Neutrophil (primary cell): ENCODE measurements around the gene RNMT.
"Not testable (repeated sequence)": the region's sequence is repeated elsewhere in the genome, so short reads cannot be mapped to it uniquely, and the experiment has no call there.

Source experiments
- H3K27ac ChIP-seq: fragments of 200-600 bp; sonication (generic); 2 replicates; pipeline ENCODE4 v1.5.1; 2016; ENCODE audit warnings: mild to moderate bottlenecking, moderate library complexity
- H3K27me3 ChIP-seq: fragments of 200-600 bp; sonication (generic); 2 replicates; pipeline ENCODE4 v1.6.0; 2016; ENCODE audit warnings: mild to moderate bottlenecking
- H3K36me3 ChIP-seq: fragments of 200-600 bp; sonication (generic); 2 replicates; pipeline ENCODE4 v1.5.1; 2017
- H3K4me1 ChIP-seq, 2 experiments: fragments of 200-600 bp in 1 of 2; sonication (generic) in 1 of 2; 1 replicate in 1 of 2; 2 replicates in 1 of 2; pipeline versions ENCODE4 v1.5.1 to v1.6.1; 2013 to 2016; ENCODE audit warnings: low read depth in 1 of 2, low read length in 1 of 2, mild to moderate bottlenecking in 1 of 2, moderate library complexity in 1 of 2; ENCODE audit not compliant: control insufficient read depth in 1 of 2, insufficient read depth in 1 of 2
- H3K4me3 ChIP-seq, 2 experiments: fragments of 200-600 bp in 1 of 2; sonication (generic) in 1 of 2; 1 replicate in 1 of 2; 2 replicates in 1 of 2; pipeline ENCODE4 v1.5.1; 2013 to 2016; ENCODE audit warnings: low read depth in 1 of 2, low read length in 1 of 2, mild to moderate bottlenecking in 1 of 2, moderate library complexity in 1 of 2
- H3K9me3 ChIP-seq: fragments of 200-600 bp; sonication (generic); 2 replicates; pipeline ENCODE4 v1.5.1; 2016
- TF ChIP-seq, protein P1 (sequence below): fragments of 200-600 bp; sonication (generic); IDR thresholded peaks from 2 replicates; pipeline ENCODE4 v1.5.1; 2016; ENCODE audit warnings: antibody characterized with exemption

RNMT gene

DNA sequence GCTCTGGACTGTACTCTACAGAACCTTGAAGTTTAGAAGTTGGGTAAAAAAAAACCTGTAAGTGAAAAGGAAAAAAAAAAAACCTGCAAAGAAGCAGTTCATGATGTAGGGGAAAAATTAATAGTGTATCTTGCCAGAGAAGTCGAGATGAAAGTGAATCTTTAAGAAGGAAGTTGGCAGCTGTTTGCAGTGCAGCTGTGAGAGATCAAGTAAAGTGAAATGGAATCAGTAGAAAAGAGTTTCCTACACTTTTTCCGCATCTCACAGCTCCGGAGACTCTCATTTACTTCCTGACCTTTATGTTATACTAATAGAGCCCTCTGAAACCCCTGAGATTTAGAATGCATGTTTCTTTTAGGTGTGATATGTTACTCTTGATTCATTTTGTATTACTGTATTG, 19.2 kb downstream of the RNMT start:
- Histone ChIP-seq H3K36me3 (peaks cover 77% of the 10 kb centered on the region), H3K4me3 (no peak overlapping the region), H3K27ac (no peak overlapping the region), H3K27me3 (no peaks in the 10 kb centered on the region), H3K4me1 (no peaks in the 10 kb centered on the region), H3K9me3 (no peaks in the 10 kb centered on the region)
- TF ChIP-seq, protein P1, sequence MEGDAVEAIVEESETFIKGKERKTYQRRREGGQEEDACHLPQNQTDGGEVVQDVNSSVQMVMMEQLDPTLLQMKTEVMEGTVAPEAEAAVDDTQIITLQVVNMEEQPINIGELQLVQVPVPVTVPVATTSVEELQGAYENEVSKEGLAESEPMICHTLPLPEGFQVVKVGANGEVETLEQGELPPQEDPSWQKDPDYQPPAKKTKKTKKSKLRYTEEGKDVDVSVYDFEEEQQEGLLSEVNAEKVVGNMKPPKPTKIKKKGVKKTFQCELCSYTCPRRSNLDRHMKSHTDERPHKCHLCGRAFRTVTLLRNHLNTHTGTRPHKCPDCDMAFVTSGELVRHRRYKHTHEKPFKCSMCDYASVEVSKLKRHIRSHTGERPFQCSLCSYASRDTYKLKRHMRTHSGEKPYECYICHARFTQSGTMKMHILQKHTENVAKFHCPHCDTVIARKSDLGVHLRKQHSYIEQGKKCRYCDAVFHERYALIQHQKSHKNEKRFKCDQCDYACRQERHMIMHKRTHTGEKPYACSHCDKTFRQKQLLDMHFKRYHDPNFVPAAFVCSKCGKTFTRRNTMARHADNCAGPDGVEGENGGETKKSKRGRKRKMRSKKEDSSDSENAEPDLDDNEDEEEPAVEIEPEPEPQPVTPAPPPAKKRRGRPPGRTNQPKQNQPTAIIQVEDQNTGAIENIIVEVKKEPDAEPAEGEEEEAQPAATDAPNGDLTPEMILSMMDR: no peak

DNA sequence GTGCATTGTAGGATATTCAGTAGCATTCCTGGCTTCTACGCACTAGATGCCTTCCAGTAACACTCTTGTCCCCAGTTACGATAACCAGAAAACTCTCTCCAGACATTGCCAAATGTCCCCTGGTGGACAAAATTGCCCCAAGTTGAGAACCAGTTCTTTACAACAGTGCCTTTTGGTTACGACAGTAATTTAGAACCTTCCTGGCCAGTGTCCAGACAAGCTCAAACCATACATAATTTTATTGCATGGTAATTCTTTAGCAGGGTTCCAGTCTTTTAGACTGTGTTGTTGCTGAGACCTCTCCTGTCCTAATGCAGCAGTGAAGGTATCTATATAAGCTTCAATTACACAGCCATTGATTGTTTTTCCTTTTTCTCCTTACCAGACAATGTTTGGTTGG, 20.2 kb downstream of the RNMT start:
- Histone ChIP-seq H3K4me1 (no peaks in the 10 kb centered on the region), H3K9me3 (no peaks in the 10 kb centered on the region), H3K4me3 (no peak overlapping the region), H3K27me3 (no peaks in the 10 kb centered on the region), H3K36me3 (peaks cover 68% of the 10 kb centered on the region), H3K27ac (no peak overlapping the region)
- TF ChIP-seq, protein P1: no peak

DNA sequence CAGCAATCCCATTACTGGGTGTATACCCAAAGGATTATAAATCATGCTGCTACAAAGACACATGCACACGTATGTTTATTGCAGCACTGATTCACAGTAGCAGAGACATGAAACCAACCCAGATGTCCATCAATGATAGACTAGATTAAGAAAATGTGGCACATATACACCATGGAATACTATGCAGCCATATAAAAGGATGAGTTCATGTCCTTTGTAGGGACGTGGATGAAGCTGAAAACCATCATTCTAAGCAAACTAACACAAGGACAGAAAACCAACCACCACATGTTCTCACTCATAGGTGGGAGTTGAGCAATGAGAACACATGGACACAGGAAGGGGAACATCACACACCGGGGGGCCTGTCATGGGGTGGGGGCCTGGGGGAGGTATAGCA, 25.1 kb downstream of the RNMT start:
- H3K9me3 ChIP-seq, H3K27ac ChIP-seq, H3K4me3 ChIP-seq, H3K27me3 ChIP-seq, H3K4me1 ChIP-seq: not testable (repeated sequence)
- H3K36me3 ChIP-seq: peaks cover 73% of the 10 kb centered on the region

DNA sequence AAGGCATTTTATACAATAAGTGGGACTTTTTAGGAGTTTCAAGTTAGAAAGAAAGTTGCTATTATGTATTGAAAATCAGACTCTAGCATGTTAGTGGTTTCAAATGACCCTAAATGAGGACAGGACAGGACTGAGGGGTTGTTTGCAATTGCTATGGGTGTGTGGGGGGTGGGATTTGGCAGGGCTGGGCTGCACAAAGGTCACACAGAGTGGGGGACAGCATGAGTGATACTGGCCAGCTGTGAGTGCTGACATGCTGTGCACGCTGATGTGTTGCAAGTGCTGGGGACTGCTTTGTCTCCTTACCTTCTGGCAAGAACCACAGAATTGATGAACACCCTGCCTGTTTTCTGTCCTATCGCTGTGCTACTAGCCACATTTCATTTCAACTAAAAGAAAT, 29.8 kb downstream of the RNMT start:
- TF ChIP-seq, protein P1: no peak
- H3K27me3 ChIP-seq: no peaks in the 10 kb centered on the region
- no peak overlapping the region for H3K27ac ChIP-seq
- no peak overlapping the region for H3K4me3 ChIP-seq
- H3K4me1 ChIP-seq: no peaks in the 10 kb centered on the region
- no peaks in the 10 kb centered on the region for H3K9me3 ChIP-seq
- peaks cover 45% of the 10 kb centered on the region for H3K36me3 ChIP-seq

DNA sequence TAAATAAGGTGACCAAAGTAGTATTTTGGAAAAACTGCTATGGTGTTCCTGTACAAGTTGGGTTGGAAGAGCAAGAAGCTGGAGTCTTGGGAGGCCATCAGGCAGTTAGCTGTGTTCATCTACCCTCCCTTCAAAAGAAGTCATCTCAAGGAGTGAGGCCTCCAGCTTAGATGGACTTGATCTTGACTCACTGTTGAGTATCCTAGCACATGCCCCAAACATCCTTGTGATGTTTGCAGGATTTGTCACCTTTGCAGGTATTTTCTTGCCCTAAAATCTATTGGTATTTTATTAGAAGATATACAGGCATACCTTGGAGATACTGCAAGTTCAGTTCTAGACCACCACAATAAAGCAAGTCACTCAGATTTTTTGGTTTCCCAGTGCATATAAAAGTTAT, 30.2 kb downstream of the RNMT start:
- peaks cover 45% of the 10 kb centered on the region for H3K36me3 ChIP-seq
- H3K27ac ChIP-seq: no peak overlapping the region
- H3K4me1 ChIP-seq: no peaks in the 10 kb centered on the region
- TF ChIP-seq, protein P1: no peak
- no peaks in the 10 kb centered on the region for H3K27me3 ChIP-seq
- H3K9me3 ChIP-seq: no peaks in the 10 kb centered on the region
- no peak overlapping the region for H3K4me3 ChIP-seq

DNA sequence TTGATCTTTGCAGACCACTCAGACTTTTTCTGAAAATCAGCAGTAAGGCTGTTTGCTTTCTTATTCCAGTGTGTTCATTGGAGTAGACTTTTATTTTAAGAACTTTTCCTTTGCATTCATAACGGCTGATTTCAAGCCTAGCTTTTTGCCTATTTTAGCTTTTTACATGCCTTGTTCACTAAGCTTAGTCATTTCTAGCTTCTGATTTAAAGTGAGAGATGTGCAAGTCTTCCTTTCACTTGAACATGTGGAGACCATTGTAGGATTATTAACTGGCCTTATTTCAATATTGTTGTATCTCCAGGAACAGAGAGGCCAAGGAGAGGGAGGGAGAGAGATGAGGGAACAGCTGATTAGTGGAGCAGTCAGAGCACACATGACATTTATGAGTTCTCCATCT, 32.1 kb downstream of the RNMT start:
- TF ChIP-seq, protein P1: no peak
- H3K36me3 ChIP-seq: peaks cover 35% of the 10 kb centered on the region
- no peaks in the 10 kb centered on the region for H3K9me3 ChIP-seq
- no peak overlapping the region for H3K4me3 ChIP-seq
- no peaks in the 10 kb centered on the region for H3K4me1 ChIP-seq
- H3K27ac ChIP-seq: no peak overlapping the region
- H3K27me3 ChIP-seq: no peaks in the 10 kb centered on the region
